ENCODE results near the gene DGKE. TPM values are rescaled to one million over a fixed set of nuclear protein-coding genes. Genes with fewer than 3 reads are reported as not detected.

The DGKE gene
- total RNA-seq, 1 experiment from 2014 or later, result 8.5 TPM

- TF ChIP-seq ESRRA (CRISPR knock-in tag; IDR thresholded peaks at IDR 0.05; ENCODE audit: borderline replicate concordance), result peak; percentile 72; the same call in 1 of the 2 replicates
- no peak for TF ChIP-seq ZNF671 (CRISPR knock-in tag; IDR thresholded peaks at IDR 0.05)
- no peak for TF ChIP-seq CREB1 (CRISPR knock-in tag; IDR thresholded peaks at IDR 0.05)
- TF ChIP-seq ELF4 (CRISPR knock-in tag; IDR thresholded peaks at IDR 0.05; ENCODE audit: low read depth), result no peak
- TF ChIP-seq, protein P1, sequence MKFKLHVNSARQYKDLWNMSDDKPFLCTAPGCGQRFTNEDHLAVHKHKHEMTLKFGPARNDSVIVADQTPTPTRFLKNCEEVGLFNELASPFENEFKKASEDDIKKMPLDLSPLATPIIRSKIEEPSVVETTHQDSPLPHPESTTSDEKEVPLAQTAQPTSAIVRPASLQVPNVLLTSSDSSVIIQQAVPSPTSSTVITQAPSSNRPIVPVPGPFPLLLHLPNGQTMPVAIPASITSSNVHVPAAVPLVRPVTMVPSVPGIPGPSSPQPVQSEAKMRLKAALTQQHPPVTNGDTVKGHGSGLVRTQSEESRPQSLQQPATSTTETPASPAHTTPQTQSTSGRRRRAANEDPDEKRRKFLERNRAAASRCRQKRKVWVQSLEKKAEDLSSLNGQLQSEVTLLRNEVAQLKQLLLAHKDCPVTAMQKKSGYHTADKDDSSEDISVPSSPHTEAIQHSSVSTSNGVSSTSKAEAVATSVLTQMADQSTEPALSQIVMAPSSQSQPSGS (CRISPR knock-in tag; IDR thresholded peaks at IDR 0.05; ENCODE audit: borderline replicate concordance, low read depth), result no peak
- TF ChIP-seq ZMAT4 (CRISPR knock-in tag; IDR thresholded peaks at IDR 0.05), result no peak
- TF ChIP-seq MXD4 (CRISPR knock-in tag; IDR thresholded peaks at IDR 0.05; ENCODE audit: borderline replicate concordance), result no peak
- TF ChIP-seq AFF4 (CRISPR knock-in tag; IDR thresholded peaks at IDR 0.05; ENCODE audit: borderline replicate concordance), result no peak
- TF ChIP-seq, protein P2, sequence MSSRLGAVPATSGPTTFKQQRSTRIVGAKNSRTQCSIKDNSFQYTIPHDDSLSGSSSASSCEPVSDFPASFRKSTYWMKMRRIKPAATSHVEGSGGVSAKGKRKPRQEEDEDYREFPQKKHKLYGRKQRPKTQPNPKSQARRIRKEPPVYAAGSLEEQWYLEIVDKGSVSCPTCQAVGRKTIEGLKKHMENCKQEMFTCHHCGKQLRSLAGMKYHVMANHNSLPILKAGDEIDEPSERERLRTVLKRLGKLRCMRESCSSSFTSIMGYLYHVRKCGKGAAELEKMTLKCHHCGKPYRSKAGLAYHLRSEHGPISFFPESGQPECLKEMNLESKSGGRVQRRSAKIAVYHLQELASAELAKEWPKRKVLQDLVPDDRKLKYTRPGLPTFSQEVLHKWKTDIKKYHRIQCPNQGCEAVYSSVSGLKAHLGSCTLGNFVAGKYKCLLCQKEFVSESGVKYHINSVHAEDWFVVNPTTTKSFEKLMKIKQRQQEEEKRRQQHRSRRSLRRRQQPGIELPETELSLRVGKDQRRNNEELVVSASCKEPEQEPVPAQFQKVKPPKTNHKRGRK (CRISPR knock-in tag; IDR thresholded peaks at IDR 0.05; ENCODE audit: borderline replicate concordance), result no peak
- no peak for TF ChIP-seq ZNF396 (CRISPR knock-in tag; IDR thresholded peaks at IDR 0.05; ENCODE audit: borderline replicate concordance)
- peak; percentile 84 for TF ChIP-seq MAX (CRISPR knock-in tag; IDR thresholded peaks at IDR 0.05)
- TF ChIP-seq, protein P3, sequence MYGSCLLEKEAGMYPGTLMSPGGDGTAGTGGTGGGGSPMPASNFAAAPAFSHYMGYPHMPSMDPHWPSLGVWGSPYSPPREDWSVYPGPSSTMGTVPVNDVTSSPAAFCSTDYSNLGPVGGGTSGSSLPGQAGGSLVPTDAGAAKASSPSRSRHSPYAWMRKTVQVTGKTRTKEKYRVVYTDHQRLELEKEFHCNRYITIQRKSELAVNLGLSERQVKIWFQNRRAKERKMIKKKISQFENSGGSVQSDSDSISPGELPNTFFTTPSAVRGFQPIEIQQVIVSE (CRISPR knock-in tag; IDR thresholded peaks at IDR 0.05; ENCODE audit: borderline replicate concordance), result no peak
- no peak for TF ChIP-seq GTF2I (CRISPR knock-in tag; conservative IDR thresholded peaks at IDR 0.05)
- TF ChIP-seq FOXP4 (CRISPR knock-in tag; IDR thresholded peaks at IDR 0.05), result no peak
- peak; percentile 58; the same call in 1 of the 2 replicates for TF ChIP-seq E2F5 (CRISPR knock-in tag; IDR thresholded peaks at IDR 0.05)
- no peak for TF ChIP-seq SMAD3 (CRISPR knock-in tag; IDR thresholded peaks at IDR 0.05; ENCODE audit: borderline replicate concordance)
- no peak for TF ChIP-seq IRF1 (CRISPR knock-in tag; IDR thresholded peaks at IDR 0.05)
- TF ChIP-seq MYBL2 (CRISPR knock-in tag; IDR thresholded peaks at IDR 0.05), result peak; percentile 78; the same call in 1 of the 2 replicates
- no peak for TF ChIP-seq IRF2 (CRISPR knock-in tag; IDR thresholded peaks at IDR 0.05; ENCODE audit: borderline replicate concordance, low read depth)
- TF ChIP-seq ZBTB21 (CRISPR knock-in tag; IDR thresholded peaks at IDR 0.05; ENCODE audit: borderline replicate concordance), result peak; percentile 27; the same call in 1 of the 2 replicates
- 0 out of 2 replicates have a peak, but pooled peaks have one; percentile 43 for TF ChIP-seq CREM (CRISPR knock-in tag; IDR thresholded peaks at IDR 0.05)
- no peak for TF ChIP-seq GRHL2 (CRISPR knock-in tag; IDR thresholded peaks at IDR 0.05; ENCODE audit: insufficient replicate concordance, severe bottlenecking)
- TF ChIP-seq CBFB (CRISPR knock-in tag; IDR thresholded peaks at IDR 0.05; ENCODE audit: low read depth), result no peak
- peak; percentile 57; the same call in 1 of the 2 replicates for TF ChIP-seq NFE2L1 (CRISPR knock-in tag; IDR thresholded peaks at IDR 0.05)
Measured at GRCh38 chr17:56913867-56914580, 80.1 kb downstream of the DGKE start, which contains the start of gene TRIM25 (continued).

All from WTC11 (cell line).